GM23338 (cell line): ENCODE measurements around the gene BMPR1B. TPM values are rescaled to one million over a fixed set of nuclear protein-coding genes. Genes with fewer than 3 reads are reported as not detected.

Source experiments
- ATAC-seq: fragments of 200-7000 bp; cut with Tn5 transposase; 3 replicates; pipeline ENCODE4 v1.9.1; 2020
- DNase-seq: peaks from one replicate; pipeline ENCODE4 v3.0.0-alpha.2; 2015; ENCODE audit warnings: low spot score
- H2AFZ ChIP-seq: fragments of 200-600 bp; sonication (generic); 2 replicates; pipeline ENCODE4 v1.8.0; 2016; ENCODE audit warnings: antibody characterized with exemption, mild to moderate bottlenecking, moderate library complexity
- H3F3A ChIP-seq: fragments of 200-600 bp; sonication (generic); replicated peaks from 2 replicates; pipeline ENCODE4 v1.8.0; 2017; ENCODE audit warnings: antibody characterized with exemption, mixed run types, low read depth
- H3K27ac ChIP-seq: fragments of 200-600 bp; sonication (generic); 2 replicates; pipeline ENCODE4 v1.6.1; 2016; ENCODE audit warnings: low read depth
- H3K27me3 ChIP-seq: fragments of 200-600 bp; sonication (generic); 2 replicates; pipeline ENCODE4 v1.8.0; 2016; ENCODE audit warnings: mild to moderate bottlenecking, mixed run types, moderate library complexity; ENCODE audit not compliant: insufficient read depth
- H3K36me3 ChIP-seq: fragments of 200-600 bp; sonication (generic); 2 replicates; pipeline ENCODE4 v1.8.0; 2016; ENCODE audit warnings: mild to moderate bottlenecking; ENCODE audit not compliant: insufficient read depth
- H3K4me1 ChIP-seq: fragments of 200-600 bp; sonication (generic); 2 replicates; pipeline ENCODE4 v1.8.0; 2016; ENCODE audit warnings: mild to moderate bottlenecking, moderate library complexity; ENCODE audit not compliant: insufficient read depth
- H3K4me2 ChIP-seq: fragments of 200-600 bp; sonication (generic); 2 replicates; pipeline ENCODE4 v1.7.1; 2017; ENCODE audit warnings: mixed run types
- H3K4me3 ChIP-seq: fragments of 200-600 bp; sonication (generic); 2 replicates; pipeline ENCODE4 v1.6.1; 2016; ENCODE audit warnings: mixed run types
- H3K79me2 ChIP-seq: fragments of 200-600 bp; sonication (generic); replicated peaks from 2 replicates; pipeline ENCODE4 v1.8.0; 2017; ENCODE audit warnings: mild to moderate bottlenecking; ENCODE audit not compliant: insufficient read depth
- H3K9me2 ChIP-seq: fragments of 200-600 bp; sonication (generic); 2 replicates; pipeline ENCODE4 v1.8.0; 2017; ENCODE audit not compliant: insufficient read depth
- H4K20me1 ChIP-seq: fragments of 200-600 bp; sonication (generic); replicated peaks from 2 replicates; pipeline ENCODE4 v1.8.0; 2017; ENCODE audit warnings: mild to moderate bottlenecking; ENCODE audit not compliant: insufficient read depth
- H3K27ac Mint-ChIP-seq: 2 replicates; pipeline ENCODE4 v1.8.0; 2020; ENCODE audit warnings: inconsistent platforms, mild to moderate bottlenecking, moderate library complexity, mixed read lengths
- H3K27me3 Mint-ChIP-seq: 3 replicates; pipeline ENCODE4 v1.8.0; 2022; ENCODE audit warnings: low read depth, mild to moderate bottlenecking, moderate library complexity, mixed read lengths, inconsistent platforms; ENCODE audit not compliant: insufficient read depth, poor library complexity
- H3K36me3 Mint-ChIP-seq: 3 replicates; pipeline ENCODE4 v1.8.0; 2021; ENCODE audit warnings: low read depth, mild to moderate bottlenecking, inconsistent platforms, moderate library complexity, mixed read lengths
- H3K4me1 Mint-ChIP-seq: 3 replicates; pipeline ENCODE4 v1.8.0; 2020; ENCODE audit warnings: mild to moderate bottlenecking, inconsistent platforms, mixed read lengths
- H3K4me3 Mint-ChIP-seq: 3 replicates; pipeline ENCODE4 v1.8.0; 2021; ENCODE audit warnings: moderate library complexity, mild to moderate bottlenecking, inconsistent platforms, mixed read lengths
- H3K9me3 Mint-ChIP-seq: 3 replicates; pipeline ENCODE4 v1.8.0; 2020; ENCODE audit warnings: moderate library complexity, mild to moderate bottlenecking, inconsistent platforms, mixed read lengths
- CREB1 ChIP-seq: fragments of 250-450 bp; sonication (Bioruptor Pico); IDR thresholded peaks from 2 replicates; pipeline ENCODE4 v1.5.0; 2020; ENCODE audit warnings: low read depth, mild to moderate bottlenecking, moderate library complexity
- CTCF ChIP-seq, 2 experiments: fragments of 200-600 bp in 1 of 2; sonication (generic) in 1 of 2; conservative IDR thresholded peaks; 2 replicates each; pipeline versions ENCODE4 v1.5.1 to v1.6.1; 2016 to 2017; ENCODE audit warnings: antibody characterized with exemption in 2 of 2, low read depth in 2 of 2, mild to moderate bottlenecking in 2 of 2, moderate library complexity in 1 of 2
- ETS1 ChIP-seq: IDR thresholded peaks from 2 replicates; pipeline ENCODE4 v1.6.1; 2016; ENCODE audit warnings: antibody characterized with exemption
- EZH2 ChIP-seq: fragments of 200-600 bp; sonication (generic); IDR thresholded peaks from one replicate; pipeline ENCODE4 v1.8.0; 2017; ENCODE audit warnings: antibody characterized with exemption, mild to moderate bottlenecking, low read depth; ENCODE audit not compliant: unreplicated experiment
- EZH2phosphoT487 ChIP-seq: fragments of 200-600 bp; sonication (generic); IDR thresholded peaks from one replicate; pipeline ENCODE4 v1.8.1; 2018; ENCODE audit warnings: antibody characterized with exemption; ENCODE audit not compliant: unreplicated experiment
- JUNB ChIP-seq: IDR thresholded peaks from one replicate; pipeline ENCODE4 v1.6.1; 2016; ENCODE audit warnings: antibody characterized with exemption; ENCODE audit not compliant: unreplicated experiment
- NANOG ChIP-seq: IDR thresholded peaks from 2 replicates; pipeline ENCODE4 v1.6.1; 2016; ENCODE audit warnings: antibody characterized with exemption, borderline replicate concordance
- POLR2AphosphoS5 ChIP-seq: IDR thresholded peaks from 2 replicates; pipeline ENCODE4 v1.6.1; 2016; ENCODE audit warnings: antibody characterized with exemption, low read depth
- STAT1 ChIP-seq: IDR thresholded peaks from one replicate; pipeline ENCODE4 v1.6.1; 2016; ENCODE audit warnings: antibody characterized with exemption; ENCODE audit not compliant: unreplicated experiment
- ZNF114 ChIP-seq: fragments of 250-450 bp; sonication (Bioruptor Pico); IDR thresholded peaks from 2 replicates; pipeline ENCODE4 v1.5.0; 2020; ENCODE audit warnings: mild to moderate bottlenecking, moderate library complexity
- ZNF331 ChIP-seq: fragments of 250-450 bp; sonication (Bioruptor Pico); IDR thresholded peaks from 2 replicates; pipeline ENCODE4 v1.5.0; 2020; ENCODE audit warnings: low read depth, mild to moderate bottlenecking, moderate library complexity
- polyA plus RNA-seq: library from polyadenylated mRNA; unstranded; fragments of >200 nt; fragmentation: Nextera tagmentation; extraction: Ambion mirVana; gene quantifications from 2 replicates; pipeline ENCODE4 v1.2.1, GENCODE V29; 2016
- total RNA-seq: library from RNA; depleted of rRNA; stranded (reverse); fragments of >200 nt; shearing (Covaris generic); gene quantifications from 2 replicates; pipeline ENCODE4 v1.2.3, GENCODE V29; 2014
- TF ChIP-seq, protein P1 (sequence below): fragments of 250-450 bp; sonication (Bioruptor Pico); IDR thresholded peaks from 2 replicates; pipeline ENCODE4 v1.5.0; 2020; ENCODE audit warnings: mild to moderate bottlenecking, moderate library complexity
- TF ChIP-seq, protein P2 (sequence below): IDR thresholded peaks from one replicate; pipeline ENCODE4 v1.6.1; 2018; ENCODE audit warnings: antibody characterized with exemption; ENCODE audit not compliant: unreplicated experiment

The BMPR1B gene
- total and polyA plus RNA-seq, 2 experiments from 2014 or later = 0.48 to 1.0 TPM

DNA sequence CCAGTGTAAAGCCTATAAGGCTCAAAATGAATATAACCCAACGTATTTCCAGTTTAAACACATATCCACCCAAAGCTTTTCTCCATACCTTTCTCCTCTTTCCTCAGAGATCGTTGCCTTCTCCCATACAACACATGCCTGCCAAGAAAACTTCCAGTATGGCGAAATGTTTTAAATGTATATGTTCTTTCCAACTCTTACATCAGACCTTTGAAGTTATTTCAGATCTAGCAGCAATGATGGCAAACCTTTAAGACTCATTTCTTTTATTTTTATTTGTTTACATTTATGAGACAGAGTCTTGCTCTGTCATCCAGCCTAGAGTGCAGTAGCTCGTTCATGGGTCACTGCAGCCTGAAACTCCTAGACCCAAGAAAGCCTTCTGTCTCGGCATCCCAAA is 265.4 kb downstream of the BMPR1B start:
- Mint-ChIP-seq H3K4me1 (peaks cover 8% of the 10 kb centered on the region; the same call in 2 of the 3 replicates), H3K9me3 (no peaks in the 10 kb centered on the region), H3K27me3 (no peaks in the 10 kb centered on the region), H3K36me3 (no peaks in the 10 kb centered on the region), H3K27ac (no peak overlapping the region), H3K4me3 (no peak overlapping the region)
- Histone ChIP-seq H4K20me1 (no peaks in the 10 kb centered on the region), H3K79me2 (no peaks in the 10 kb centered on the region), H3K4me2 (no peak overlapping the region), H3K4me3 (no peak overlapping the region), H3K27me3 (no peaks in the 10 kb centered on the region), H3F3A (no peaks in the 10 kb centered on the region), H3K36me3 (no peaks in the 10 kb centered on the region), H3K9me2 (no peaks in the 10 kb centered on the region), H3K4me1 (peaks cover 6% of the 10 kb centered on the region; the same call in 1 of the 2 replicates), H3K27ac (no peak overlapping the region), H2AFZ (no peak overlapping the region)
- no peak for TF ChIP-seq JUNB
- TF ChIP-seq CREB1 = no peak
- TF ChIP-seq EZH2phosphoT487 = no peak
- TF ChIP-seq, protein P1, sequence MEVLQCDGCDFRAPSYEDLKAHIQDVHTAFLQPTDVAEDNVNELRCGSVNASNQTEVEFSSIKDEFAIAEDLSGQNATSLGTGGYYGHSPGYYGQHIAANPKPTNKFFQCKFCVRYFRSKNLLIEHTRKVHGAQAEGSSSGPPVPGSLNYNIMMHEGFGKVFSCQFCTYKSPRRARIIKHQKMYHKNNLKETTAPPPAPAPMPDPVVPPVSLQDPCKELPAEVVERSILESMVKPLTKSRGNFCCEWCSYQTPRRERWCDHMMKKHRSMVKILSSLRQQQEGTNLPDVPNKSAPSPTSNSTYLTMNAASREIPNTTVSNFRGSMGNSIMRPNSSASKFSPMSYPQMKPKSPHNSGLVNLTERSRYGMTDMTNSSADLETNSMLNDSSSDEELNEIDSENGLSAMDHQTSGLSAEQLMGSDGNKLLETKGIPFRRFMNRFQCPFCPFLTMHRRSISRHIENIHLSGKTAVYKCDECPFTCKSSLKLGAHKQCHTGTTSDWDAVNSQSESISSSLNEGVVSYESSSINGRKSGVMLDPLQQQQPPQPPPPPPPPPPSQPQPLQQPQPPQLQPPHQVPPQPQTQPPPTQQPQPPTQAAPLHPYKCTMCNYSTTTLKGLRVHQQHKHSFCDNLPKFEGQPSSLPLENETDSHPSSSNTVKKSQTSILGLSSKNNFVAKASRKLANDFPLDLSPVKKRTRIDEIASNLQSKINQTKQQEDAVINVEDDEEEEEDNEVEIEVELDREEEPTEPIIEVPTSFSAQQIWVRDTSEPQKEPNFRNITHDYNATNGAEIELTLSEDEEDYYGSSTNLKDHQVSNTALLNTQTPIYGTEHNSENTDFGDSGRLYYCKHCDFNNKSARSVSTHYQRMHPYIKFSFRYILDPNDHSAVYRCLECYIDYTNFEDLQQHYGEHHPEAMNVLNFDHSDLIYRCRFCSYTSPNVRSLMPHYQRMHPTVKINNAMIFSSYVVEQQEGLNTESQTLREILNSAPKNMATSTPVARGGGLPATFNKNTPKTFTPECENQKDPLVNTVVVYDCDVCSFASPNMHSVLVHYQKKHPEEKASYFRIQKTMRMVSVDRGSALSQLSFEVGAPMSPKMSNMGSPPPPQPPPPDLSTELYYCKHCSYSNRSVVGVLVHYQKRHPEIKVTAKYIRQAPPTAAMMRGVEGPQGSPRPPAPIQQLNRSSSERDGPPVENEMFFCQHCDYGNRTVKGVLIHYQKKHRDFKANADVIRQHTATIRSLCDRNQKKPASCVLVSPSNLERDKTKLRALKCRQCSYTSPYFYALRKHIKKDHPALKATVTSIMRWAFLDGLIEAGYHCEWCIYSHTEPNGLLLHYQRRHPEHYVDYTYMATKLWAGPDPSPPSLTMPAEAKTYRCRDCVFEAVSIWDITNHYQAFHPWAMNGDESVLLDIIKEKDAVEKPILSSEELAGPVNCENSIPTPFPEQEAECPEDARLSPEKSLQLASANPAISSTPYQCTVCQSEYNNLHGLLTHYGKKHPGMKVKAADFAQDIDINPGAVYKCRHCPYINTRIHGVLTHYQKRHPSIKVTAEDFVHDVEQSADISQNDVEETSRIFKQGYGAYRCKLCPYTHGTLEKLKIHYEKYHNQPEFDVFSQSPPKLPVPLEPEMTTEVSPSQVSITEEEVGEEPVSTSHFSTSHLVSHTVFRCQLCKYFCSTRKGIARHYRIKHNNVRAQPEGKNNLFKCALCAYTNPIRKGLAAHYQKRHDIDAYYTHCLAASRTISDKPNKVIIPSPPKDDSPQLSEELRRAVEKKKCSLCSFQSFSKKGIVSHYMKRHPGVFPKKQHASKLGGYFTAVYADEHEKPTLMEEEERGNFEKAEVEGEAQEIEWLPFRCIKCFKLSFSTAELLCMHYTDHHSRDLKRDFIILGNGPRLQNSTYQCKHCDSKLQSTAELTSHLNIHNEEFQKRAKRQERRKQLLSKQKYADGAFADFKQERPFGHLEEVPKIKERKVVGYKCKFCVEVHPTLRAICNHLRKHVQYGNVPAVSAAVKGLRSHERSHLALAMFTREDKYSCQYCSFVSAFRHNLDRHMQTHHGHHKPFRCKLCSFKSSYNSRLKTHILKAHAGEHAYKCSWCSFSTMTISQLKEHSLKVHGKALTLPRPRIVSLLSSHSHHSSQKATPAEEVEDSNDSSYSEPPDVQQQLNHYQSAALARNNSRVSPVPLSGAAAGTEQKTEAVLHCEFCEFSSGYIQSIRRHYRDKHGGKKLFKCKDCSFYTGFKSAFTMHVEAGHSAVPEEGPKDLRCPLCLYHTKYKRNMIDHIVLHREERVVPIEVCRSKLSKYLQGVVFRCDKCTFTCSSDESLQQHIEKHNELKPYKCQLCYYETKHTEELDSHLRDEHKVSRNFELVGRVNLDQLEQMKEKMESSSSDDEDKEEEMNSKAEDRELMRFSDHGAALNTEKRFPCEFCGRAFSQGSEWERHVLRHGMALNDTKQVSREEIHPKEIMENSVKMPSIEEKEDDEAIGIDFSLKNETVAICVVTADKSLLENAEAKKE (CRISPR knock-in tag) = no peak
- no peak for TF ChIP-seq CTCF (conservative IDR thresholded peaks at IDR 0.05; ENCODE audit: low read depth in 2 of 2)
- TF ChIP-seq, protein P2, sequence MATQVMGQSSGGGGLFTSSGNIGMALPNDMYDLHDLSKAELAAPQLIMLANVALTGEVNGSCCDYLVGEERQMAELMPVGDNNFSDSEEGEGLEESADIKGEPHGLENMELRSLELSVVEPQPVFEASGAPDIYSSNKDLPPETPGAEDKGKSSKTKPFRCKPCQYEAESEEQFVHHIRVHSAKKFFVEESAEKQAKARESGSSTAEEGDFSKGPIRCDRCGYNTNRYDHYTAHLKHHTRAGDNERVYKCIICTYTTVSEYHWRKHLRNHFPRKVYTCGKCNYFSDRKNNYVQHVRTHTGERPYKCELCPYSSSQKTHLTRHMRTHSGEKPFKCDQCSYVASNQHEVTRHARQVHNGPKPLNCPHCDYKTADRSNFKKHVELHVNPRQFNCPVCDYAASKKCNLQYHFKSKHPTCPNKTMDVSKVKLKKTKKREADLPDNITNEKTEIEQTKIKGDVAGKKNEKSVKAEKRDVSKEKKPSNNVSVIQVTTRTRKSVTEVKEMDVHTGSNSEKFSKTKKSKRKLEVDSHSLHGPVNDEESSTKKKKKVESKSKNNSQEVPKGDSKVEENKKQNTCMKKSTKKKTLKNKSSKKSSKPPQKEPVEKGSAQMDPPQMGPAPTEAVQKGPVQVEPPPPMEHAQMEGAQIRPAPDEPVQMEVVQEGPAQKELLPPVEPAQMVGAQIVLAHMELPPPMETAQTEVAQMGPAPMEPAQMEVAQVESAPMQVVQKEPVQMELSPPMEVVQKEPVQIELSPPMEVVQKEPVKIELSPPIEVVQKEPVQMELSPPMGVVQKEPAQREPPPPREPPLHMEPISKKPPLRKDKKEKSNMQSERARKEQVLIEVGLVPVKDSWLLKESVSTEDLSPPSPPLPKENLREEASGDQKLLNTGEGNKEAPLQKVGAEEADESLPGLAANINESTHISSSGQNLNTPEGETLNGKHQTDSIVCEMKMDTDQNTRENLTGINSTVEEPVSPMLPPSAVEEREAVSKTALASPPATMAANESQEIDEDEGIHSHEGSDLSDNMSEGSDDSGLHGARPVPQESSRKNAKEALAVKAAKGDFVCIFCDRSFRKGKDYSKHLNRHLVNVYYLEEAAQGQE = no peak
- TF ChIP-seq NANOG = no peak
- no peak for TF ChIP-seq ZNF114 (CRISPR knock-in tag)
- TF ChIP-seq ETS1 = no peak
- no peak for TF ChIP-seq EZH2
- TF ChIP-seq ZNF331 = no peak
- TF ChIP-seq STAT1 = no peak
- TF ChIP-seq POLR2AphosphoS5 = no peak
- no peak for ATAC-seq
- DNase-seq = no peak
